Prostate gland (tissue), 2 donors: ENCODE measurements around the gene CNOT9.

Experiments
- CTCF ChIP-seq, 4 experiments: fragments of 200-600 bp in 2 of 4; fragments of 450-650 bp in 2 of 4; sonication (generic) in 2 of 4; IDR thresholded peaks; 1 replicate in 3 of 4; 2 replicates in 1 of 4; pipeline ENCODE4 v1.5.1; 2016 to 2019; ENCODE audit warnings: antibody characterized with exemption in 4 of 4, mild to moderate bottlenecking in 2 of 4, moderate library complexity in 2 of 4
- POLR2A ChIP-seq: fragments of 450-650 bp; IDR thresholded peaks from one replicate; pipeline ENCODE4 v1.6.1; 2016; ENCODE audit warnings: antibody characterized with exemption, mild to moderate bottlenecking

- TF ChIP-seq POLR2A (no peak), CTCF (IDR thresholded peaks at IDR 0.05) (no peak)
Observed at GRCh38 chr2:218638372-218638771, 69.7 kb downstream of the CNOT9 start.
